ENCODE data around the gene PCDHB11. TPM values are rescaled to one million over a fixed set of nuclear protein-coding genes. Genes with fewer than 3 reads are reported as not detected.

The PCDHB11 gene
- total and polyA plus RNA-seq, 2 of the 8 experiments (the other 6 are each of a cell fraction or from before 2014, with no cell fraction given), result 0.50 to 0.86 TPM

DNA sequence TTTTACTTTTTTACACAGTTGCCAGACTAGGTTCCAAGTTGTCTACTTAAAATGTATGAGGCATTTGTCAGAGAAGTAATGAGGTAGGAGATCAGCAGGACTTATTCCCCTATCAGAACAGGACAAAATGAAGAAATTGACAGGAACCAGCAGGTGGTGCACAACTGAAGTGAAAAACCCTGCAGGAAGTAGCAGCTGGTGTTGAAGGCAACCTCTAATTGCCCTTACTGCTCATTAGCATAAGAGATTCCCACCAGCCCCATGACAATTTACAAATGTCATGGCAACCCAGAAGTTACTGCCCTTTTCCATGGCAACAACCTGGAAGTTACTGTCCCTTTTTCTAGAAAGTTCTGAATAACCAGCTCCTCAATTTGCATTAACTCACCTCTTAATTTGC, 51.1 kb downstream of the PCDHB11 start:
- H3K9me3 ChIP-seq (ENCODE audit: insufficient read depth in 2 of 2, low read depth in 1 of 2, low read length in 1 of 2), result peaks cover 31 to 80% of the 10 kb centered on the region in 2 experiments
- POLR2A ChIA-PET (ENCODE audit: partially characterized antibody), result interaction anchor here (0.7 to 1.4 kb wide), 2 partner anchors 70 to 100 kb away, joined by 3 to 8 read pairs; partner anchors contain the start of genes PCDHGB1 and TAF7
- no peak for TF ChIP-seq CTCF (IDR thresholded peaks at IDR 0.05; ENCODE audit: control extremely low read depth in 1 of 3, insufficient read depth in 1 of 3, low read depth in 1 of 3, low read length in 3 of 3)
- TF ChIP-seq, protein P1, sequence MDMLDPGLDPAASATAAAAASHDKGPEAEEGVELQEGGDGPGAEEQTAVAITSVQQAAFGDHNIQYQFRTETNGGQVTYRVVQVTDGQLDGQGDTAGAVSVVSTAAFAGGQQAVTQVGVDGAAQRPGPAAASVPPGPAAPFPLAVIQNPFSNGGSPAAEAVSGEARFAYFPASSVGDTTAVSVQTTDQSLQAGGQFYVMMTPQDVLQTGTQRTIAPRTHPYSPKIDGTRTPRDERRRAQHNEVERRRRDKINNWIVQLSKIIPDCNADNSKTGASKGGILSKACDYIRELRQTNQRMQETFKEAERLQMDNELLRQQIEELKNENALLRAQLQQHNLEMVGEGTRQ (IDR thresholded peaks at IDR 0.05; ENCODE audit: low read length), result no peak
- TF ChIP-seq SIX5 (IDR thresholded peaks at IDR 0.05; ENCODE audit: low read depth, low read length), result no peak
- no peak for TF ChIP-seq EZH2 (IDR thresholded peaks at IDR 0.05; ENCODE audit: low read depth, low read length, severe bottlenecking)
- no peak for TF ChIP-seq RNF2 (IDR thresholded peaks at IDR 0.05; ENCODE audit: borderline replicate concordance, low read depth, low read length, missing control alignments, poor library complexity, severe bottlenecking)
- no peak for TF ChIP-seq MAFK (IDR thresholded peaks at IDR 0.05; ENCODE audit: low read depth, low read length)
- no peak for TF ChIP-seq SAP30 (IDR thresholded peaks at IDR 0.05; ENCODE audit: insufficient read depth, insufficient replicate concordance, low read length)
- no peak for TF ChIP-seq EGR1 (IDR thresholded peaks at IDR 0.05; ENCODE audit: borderline replicate concordance, low read depth, low read length)
- no peak for TF ChIP-seq KDM4A (IDR thresholded peaks at IDR 0.05; ENCODE audit: low read depth, low read length, severe bottlenecking)
- TF ChIP-seq ZNF274 (IDR thresholded peaks at IDR 0.05; ENCODE audit: borderline replicate concordance, extremely low read depth, low read length), result no peak

More for the DNA sequence above, 51.1 kb downstream of the PCDHB11 start:
- DNase-seq (ENCODE audit: low read depth in 1 of 2, low spot score in 2 of 2) (no peak), FAIRE-seq (no peak)
- no peak overlapping the region for H2BK20ac ChIP-seq (ENCODE audit: low read length)
- H2AFZ ChIP-seq (ENCODE audit: low read length), result no peak overlapping the region
- CTCF ChIA-PET (ENCODE audit: partially characterized antibody), result interaction anchor here (0.6 to 2.8 kb wide), 12 partner anchors 16 to 261 kb away, joined by 3 to 13 read pairs (median 4); partner anchors contain the start of genes PCDHB10, PCDHB16, PCDHGA1 and PCDHGA10
- H3K79me1 ChIP-seq (ENCODE audit: low read depth, low read length), result no peaks in the 10 kb centered on the region
- no peaks in the 10 kb centered on the region for H4K20me1 ChIP-seq (replicated peaks in 1 of 2; ENCODE audit: control insufficient read depth in 1 of 2, insufficient read depth in 2 of 2, low read length in 2 of 2)
- no peak overlapping the region for H4K91ac ChIP-seq (replicated peaks; ENCODE audit: insufficient read length, low read length)
- peaks cover 0 to 2% (median 0%) of the 10 kb centered on the region in 4 experiments; a peak in 1 of 7 replicates for H3K27me3 ChIP-seq (replicated peaks in 1 of 4; ENCODE audit: control insufficient read depth in 3 of 4, extremely low read depth in 1 of 4, insufficient read depth in 3 of 4, low read length in 3 of 4)
- no peak overlapping the region for H3K4me2 ChIP-seq (ENCODE audit: insufficient read depth in 1 of 2, low read depth in 2 of 2, low read length in 2 of 2)
- H3K23me2 ChIP-seq (ENCODE audit: low read depth, low read length), result no peaks in the 10 kb centered on the region
- no peak overlapping the region for H3K27ac ChIP-seq (ENCODE audit: low read depth, low read length)
- no peaks in the 10 kb centered on the region for H3K79me2 ChIP-seq (ENCODE audit: control insufficient read depth in 1 of 2, insufficient read depth in 2 of 2, low read length in 2 of 2)
- H2BK15ac ChIP-seq (ENCODE audit: low read length), result no peak overlapping the region
- H3K23ac ChIP-seq (ENCODE audit: insufficient read length), result no peak overlapping the region
- H3K4me1 ChIP-seq (replicated peaks in 1 of 4; ENCODE audit: control insufficient read depth in 3 of 4, insufficient read depth in 4 of 4, low read length in 3 of 4), result peaks cover 0 to 3% (median 0%) of the 10 kb centered on the region in 4 experiments; a peak in 1 of 7 replicates
- no peak overlapping the region for H4K5ac ChIP-seq (ENCODE audit: insufficient read length, low read depth, low read length)
- no peak overlapping the region for H3K56ac ChIP-seq (replicated peaks; ENCODE audit: insufficient read length, low read depth, low read length)
- H3K14ac ChIP-seq (ENCODE audit: insufficient read length), result no peak overlapping the region
- H3K4ac ChIP-seq (replicated peaks; ENCODE audit: insufficient read length, low read depth, low read length), result no peak overlapping the region
- no peak overlapping the region for H2BK5ac ChIP-seq (ENCODE audit: low read depth, low read length)
- H3K18ac ChIP-seq (ENCODE audit: extremely low read depth, low read length), result no peak overlapping the region
- no peak overlapping the region for H2BK120ac ChIP-seq (replicated peaks; ENCODE audit: low read depth, low read length)
- no peak overlapping the region for H3K4me3 ChIP-seq (ENCODE audit: extremely low read depth in 1 of 4, insufficient read depth in 2 of 4, low read depth in 3 of 4, low read length in 4 of 4)
- H2BK12ac ChIP-seq (ENCODE audit: low read depth, low read length), result no peak overlapping the region
- no peak overlapping the region for H4K8ac ChIP-seq (ENCODE audit: extremely low read depth, insufficient read depth, low read length)
- no peak overlapping the region for H2AK5ac ChIP-seq (ENCODE audit: low read depth, low read length)
- peaks cover 0 to 27% (median 4%) of the 10 kb centered on the region in 4 experiments; a peak in 3 of 8 replicates for H3K36me3 ChIP-seq (ENCODE audit: control insufficient read depth in 2 of 4, insufficient read depth in 4 of 4, low read length in 3 of 4)
- no peak overlapping the region for H3K9ac ChIP-seq (replicated peaks in 1 of 4; ENCODE audit: extremely low read depth in 1 of 4, low read depth in 3 of 4, low read length in 3 of 4)
